HG03025 (cell line): ENCODE data around the gene RELN.

Experiments used
- ATAC-seq: cut with Tn5 transposase; IDR thresholded peaks from one replicate; pipeline ENCODE4 v1.9.1; 2021; ENCODE audit warnings: mild to moderate bottlenecking, moderate library complexity; ENCODE audit not compliant: unreplicated experiment, low FRiP score

Gene RELN

DNA sequence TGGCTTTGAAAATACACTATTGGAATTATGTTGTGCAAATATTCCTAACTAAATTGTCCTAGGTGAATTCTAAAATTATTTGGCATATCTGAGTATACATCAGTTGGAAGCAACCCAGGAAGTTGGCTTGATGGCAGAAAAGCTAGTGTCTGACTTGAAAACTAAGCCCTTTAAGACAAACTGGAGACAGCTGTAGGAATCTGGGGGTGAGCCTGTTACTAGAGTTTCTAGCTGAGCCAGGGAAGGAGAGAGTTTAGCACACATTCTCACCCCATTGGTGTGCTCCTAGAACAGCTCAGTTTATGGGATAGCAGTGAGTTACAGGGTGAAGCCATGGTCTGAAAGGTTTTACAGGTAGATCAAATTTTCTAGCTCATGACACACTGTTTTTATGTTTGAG, 333.2 kb downstream of the RELN start:
- ATAC-seq, result no peak

DNA sequence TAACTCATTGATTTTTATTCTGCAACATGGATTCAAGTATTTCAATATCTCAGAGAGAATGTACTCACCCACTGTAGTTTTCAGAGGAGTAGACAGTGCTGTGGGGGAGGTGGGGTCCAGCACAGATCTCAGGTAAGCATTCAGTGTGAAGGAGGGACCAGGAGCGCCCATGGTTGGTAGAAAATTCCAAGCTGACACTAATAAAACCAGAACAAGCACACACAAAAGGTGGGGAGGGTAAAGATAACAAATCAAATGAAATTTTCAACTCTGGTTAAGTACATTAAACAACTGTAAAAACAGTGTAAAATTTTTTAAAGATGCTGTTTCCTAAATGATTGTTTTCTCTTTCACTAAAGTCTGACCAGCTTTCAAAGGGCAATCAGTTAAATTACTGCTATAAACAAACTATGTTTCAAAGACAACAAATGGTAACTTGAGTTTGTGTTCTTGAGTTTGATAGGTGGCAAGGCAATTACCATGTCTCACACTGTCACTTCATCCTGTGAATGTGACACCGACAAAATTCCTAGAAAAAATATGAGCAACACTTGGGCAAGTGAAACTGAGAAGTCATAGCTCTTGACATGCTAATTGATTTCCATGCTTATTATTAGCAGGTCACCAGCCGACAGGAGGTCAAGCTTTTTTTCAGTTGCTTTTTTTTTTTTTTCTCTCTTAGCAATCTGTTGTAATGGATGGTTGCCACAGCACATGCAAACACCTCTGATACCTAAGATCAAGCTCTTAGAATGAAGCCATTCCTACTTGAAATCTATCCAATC, 337.7 kb downstream of the RELN start:
- no peak for ATAC-seq

DNA sequence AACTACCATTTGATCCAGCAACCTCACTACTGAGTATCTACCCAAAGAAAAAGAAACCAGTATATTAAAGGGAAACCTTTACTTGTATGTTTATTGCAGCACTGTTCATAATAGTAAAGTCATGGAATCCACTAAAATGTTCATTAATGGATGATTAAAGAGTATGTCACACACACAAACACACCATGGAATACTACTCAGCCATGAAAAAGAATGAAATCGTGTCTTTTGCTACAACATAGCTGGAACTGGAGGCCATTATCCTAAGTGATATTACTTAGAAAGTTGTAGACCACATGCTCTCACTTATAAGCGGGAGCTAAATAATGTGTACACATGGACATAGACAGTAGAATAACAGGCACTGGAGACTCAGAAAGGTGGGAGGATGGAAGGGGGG, 340.4 kb downstream of the RELN start:
- ATAC-seq, result no peak

DNA sequence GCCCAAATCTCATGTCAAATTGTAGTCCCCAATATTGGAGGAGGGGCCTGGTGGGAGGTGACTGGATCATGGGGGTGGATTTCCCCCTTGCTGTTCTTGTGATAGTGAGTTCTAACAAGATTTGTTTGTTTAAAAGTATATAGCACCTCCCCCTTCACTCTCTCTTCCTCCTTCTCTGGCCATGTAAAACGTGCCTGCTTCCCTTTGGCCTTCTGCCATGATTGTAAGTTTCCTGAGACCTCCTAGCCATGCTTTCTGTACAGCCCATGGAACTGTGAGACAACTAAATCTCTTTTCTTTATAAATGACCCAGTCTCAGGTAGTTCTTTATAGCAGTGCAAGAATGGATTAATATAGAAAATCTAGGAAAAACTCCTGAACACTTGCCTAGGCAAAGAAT, 341.3 kb downstream of the RELN start:
- ATAC-seq, result no peak

DNA sequence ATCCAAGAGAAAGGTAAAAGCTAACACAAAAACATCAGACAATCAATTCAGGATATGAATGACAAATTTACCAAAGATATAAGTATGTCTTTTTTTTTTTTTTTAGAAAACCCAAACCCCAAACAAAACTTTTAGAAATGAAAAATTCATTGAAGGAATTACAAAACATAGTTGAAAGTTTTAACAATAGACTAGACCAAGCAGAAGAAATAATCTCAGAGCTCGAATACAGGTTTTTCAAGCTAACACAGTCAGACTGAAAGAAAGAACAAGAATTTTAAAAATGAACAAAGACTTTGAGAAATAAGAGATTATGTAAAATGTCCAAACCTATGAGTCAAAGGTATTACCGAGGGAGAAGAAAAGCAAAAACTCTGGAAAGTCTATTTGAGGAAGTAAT, 345.1 kb downstream of the RELN start:
- ATAC-seq, result no peak

DNA sequence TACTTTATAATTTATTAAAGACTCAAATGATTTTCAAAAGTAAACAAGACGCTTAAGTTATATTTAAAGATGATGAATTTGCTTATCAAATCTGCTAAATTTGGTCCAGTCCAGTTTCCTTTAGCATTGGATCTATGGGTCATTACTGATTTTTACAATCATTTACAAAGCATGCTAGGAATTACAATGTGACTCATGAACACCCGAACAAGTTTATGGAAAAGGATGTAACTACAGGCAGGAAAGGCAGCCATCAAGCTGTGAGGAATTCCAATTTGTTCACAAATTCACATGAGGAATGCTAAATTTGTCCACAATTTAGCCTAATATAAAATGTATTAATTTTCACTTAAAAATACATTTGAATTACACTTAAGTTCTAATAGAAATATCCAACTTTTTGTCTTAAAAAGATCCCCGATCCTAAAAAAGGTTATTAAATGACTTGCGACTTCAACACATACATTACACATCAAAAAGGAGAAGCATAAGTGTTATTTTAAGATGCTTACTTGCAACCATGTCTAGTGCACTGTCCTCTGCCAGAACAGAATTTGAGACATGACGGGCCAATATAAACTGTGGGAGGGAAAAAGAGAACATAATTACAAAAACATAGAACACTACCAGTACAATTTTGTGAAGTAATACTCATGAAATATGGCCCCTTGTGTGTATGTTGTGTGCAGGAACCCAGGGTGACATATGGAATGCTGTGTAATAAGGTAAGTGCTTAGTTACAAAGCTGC, 349.3 kb downstream of the RELN start:
- no peak for ATAC-seq

DNA sequence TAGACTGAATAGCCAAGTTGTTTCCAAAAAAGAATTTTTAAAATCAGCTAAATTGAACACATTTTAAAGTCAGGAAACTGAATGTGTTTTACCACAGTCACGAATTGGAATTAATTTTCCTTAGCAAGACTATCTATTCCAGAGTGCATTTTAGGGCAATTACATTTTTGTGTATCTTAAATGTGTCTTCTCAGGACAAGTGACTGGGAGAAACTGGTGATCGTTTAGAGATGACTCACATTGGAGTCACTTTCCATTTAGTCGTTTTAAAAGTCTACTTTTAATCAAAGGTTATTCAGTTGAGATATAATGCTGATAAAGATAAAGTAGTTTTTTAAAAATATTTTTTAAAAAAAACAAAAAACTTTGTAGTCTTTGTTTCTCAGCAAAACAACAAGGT, 351.7 kb downstream of the RELN start:
- no peak for ATAC-seq

DNA sequence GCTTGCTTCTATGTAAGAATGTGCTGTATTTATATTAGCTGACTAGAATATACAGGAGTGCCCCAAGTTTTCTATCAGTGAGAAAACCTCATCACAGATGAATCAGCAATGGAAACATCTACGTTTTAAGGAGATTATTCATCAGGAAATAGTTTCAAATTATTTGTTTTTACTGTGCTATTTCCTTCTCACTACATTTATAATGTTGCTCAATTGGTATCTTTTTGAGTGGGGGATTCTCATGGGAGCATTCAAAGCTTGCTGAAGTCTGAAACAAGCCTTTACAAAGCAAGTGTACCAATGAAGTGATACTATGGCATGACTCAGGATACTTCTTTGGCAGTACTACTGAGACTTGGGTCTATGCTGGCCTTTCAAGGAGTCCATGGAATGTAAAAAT, 352.4 kb downstream of the RELN start:
- no peak for ATAC-seq

DNA sequence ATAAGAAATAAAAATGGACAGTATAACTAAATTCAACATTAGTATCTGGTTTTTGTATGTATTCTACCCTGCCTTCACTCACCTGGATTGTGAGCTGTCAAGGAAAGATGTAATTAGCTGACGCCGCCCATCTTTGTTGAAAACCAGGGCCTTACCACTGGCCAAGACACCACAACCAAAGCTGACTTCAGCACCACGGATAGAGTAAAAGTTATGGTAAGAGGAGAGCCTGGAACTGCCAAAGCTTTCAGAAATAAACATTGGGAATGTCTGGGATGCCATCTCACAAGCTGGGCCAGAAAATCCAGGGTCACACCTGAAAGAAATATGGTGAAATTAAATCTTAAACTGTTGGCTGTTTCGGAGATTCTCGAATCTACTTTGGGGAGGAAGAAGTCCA, 353.3 kb downstream of the RELN start:
- ATAC-seq, result no peak

DNA sequence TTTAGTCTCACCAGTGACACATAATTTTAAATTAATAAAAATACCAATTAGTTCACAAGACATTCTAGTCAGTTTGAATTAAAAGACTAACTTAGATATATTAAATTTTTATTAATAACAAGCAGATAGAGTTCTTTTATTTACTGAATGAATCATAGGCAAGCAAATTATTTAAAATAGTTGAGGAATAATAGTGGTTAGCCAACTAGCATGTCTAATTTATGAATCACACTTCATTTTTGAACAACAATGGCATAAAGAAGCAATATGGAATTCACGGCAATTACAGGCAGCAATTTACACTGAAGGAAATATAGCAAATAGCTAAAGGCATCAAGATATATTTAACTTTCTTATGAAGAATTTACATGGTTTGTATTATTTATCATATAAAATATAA, 356.5 kb downstream of the RELN start:
- no peak for ATAC-seq

DNA sequence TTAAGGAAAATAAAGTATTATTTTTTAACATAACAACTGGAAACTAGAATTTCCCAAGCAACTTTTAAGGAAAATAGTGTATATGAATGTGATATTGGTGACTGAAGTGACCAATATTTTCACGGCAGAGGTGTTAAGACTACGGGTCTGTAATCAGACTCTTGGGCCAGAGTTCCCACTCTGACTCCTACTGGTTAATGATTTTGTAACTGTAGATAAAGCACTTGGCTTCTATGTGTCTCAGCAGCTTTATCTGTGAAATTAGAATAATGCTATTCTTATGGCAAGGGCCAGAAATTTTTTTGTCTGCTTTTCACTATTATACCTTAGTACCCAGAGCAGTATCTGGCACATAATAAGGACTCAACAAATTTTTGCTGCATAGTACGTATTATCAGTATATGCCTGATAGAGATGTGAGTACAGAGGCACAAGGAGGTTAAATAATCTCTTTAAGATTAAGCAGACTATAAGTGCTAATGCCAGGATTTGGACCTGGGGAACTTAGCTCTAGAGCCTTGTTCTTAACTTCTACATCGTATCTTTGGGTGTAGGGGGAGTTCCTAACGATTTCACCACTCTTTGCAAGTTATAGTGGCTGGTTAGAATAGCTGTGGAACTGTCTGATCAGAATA, 357.3 kb downstream of the RELN start:
- no peak for ATAC-seq

DNA sequence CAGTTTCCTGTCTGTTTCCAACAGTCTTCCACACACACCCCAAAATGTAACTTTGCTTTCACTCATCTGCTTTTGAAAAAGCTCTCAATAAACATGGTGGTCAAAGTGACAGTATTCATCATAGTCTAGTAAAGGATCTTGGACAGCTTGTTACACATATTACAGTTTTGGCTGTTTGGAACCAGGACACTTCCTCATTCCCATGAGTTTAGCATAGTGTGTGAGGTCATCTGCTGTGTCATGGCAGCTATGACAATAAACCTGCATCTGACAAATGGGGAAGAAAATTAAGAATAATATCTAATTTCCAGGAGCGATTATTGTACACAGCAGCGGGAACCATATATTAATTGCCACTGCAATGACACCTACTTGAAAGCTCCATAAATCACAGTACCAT, 359.1 kb downstream of the RELN start:
- no peak for ATAC-seq

DNA sequence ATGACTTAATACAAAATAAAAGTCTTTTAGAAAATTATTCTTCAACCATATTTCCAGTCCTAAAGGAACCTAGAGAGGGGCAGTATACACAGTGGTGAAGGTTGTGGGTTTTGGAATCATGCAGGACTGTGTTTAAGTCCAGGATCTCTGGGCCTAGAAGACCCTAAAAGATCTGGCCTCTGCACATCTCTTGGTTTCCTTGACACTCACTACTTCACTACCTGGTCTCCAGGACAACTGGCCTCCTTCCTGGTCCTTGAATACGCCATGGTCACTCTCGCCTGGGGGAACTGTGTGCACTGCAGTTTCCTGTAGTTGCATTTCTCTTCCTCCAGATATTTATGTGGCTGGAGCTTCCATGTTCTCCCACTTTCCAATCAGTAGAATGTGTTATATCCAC, 360.7 kb downstream of the RELN start:
- ATAC-seq, result no peak

DNA sequence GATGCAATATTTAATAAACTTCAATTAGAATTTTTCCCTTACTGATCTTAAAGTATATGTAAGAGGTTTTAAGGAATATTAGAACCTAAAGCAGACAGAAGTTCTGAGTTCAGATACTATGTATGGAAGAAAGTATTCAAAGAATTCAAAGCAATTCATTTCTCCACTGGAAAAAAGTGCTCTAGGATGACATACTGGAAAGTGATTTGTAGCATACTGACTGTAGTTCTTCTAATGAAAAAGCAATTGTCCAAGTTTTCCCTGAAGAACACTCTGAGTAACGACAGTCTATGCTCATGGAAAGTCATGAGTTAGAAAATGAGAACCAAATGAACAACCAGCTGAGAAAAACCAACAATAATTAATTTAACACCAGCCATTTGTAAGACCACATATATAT, 362.7 kb downstream of the RELN start:
- no peak for ATAC-seq

DNA sequence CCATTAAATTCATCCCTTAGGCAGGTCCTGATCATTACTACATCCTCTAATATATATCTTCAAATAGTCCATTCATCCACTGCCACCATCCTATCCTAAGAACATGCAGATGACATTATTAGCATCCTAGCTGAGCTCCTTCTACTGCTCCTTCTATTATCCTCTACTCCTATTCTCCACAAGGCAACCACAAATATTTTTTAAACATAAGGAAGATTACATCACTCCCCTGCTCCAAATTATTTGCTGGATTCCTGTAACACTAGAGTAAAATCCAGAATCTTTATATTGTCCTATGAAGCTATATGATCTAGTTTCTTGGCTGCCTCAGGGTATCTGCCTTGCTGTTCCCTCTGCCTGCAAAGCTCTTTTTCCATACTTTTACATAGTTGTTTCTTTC, 367.2 kb downstream of the RELN start:
- no peak for ATAC-seq

DNA sequence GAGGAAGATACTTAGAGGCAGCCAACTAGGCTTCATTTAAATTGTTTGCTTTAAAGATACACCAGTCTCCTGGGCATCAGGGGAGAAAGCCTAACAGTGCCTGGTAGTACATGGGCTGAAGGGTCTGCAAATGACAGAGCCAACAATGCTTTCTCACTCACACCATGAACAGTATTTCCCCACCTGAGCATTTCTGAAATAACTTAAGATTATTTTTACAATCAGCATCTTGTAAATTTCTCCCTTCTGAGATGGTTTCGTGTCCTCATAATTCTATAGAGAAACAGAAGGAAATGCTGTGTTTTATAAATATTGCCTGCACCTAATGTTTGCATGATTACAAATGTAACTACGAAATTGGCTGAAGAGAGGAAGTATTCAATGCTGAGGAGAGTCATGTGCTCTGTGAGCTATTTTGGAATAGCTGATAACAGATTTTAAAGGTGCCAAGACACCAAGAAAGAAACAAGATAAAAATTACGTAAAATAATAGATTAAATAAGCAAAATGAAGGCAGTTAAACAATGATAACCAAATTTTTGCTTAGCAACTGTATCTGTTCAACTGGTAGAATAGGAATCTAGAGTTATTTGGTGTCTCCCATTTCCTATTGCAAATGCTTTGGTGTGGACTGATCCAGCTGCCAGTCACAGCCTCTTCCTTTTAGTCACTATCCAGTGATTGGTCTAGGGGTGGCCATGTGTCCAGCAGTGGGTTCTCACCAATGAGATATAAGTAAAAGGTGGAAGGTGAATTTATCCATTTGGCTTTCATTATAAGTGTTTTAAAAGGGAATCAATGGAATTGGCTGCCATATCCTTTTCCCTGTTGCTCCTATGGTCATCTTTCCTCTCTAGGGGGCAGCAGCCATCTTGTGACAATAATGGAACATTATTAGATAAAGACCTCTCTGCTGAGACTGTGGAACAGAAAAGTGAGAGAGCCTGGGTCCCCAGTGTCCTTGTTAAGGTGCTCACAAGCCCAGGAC, 375.5 kb downstream of the RELN start:
- no peak for ATAC-seq

DNA sequence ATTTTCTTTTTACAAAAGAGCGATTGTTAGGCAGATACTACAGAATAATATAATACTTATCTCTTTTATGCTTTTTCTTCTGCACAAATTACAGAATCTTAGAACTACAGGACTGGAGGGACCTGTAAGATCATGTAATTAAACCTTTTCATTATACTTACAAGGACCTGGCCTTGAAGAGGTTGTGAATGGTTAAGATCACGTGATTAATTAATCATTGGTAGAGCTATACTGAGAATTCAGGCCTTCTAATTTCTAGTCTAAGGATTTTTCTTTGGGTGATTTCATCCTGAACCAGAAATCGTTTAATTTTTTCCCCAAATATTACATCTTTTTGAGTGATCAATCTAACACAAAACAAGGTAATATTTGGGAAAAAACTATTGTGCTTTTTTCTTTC, 379.7 kb downstream of the RELN start:
- ATAC-seq, result no peak

DNA sequence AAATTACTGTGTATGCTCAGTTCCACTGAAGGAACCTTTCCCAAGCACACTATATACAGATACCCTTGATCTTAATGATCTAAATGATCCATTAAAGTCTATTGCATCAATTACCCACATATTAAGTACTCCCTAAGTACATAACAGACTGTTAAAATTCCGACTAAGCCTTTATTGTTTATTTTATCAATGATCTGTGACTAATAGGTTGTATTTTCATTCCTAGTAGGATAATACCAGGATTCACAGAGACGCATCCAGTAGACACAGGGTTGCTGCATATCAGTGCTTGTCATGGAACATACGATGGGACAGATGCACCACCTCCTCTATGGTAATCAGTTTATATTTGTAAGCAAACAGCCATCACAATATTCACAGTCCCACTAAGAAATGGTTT, 383.8 kb downstream of the RELN start:
- no peak for ATAC-seq

DNA sequence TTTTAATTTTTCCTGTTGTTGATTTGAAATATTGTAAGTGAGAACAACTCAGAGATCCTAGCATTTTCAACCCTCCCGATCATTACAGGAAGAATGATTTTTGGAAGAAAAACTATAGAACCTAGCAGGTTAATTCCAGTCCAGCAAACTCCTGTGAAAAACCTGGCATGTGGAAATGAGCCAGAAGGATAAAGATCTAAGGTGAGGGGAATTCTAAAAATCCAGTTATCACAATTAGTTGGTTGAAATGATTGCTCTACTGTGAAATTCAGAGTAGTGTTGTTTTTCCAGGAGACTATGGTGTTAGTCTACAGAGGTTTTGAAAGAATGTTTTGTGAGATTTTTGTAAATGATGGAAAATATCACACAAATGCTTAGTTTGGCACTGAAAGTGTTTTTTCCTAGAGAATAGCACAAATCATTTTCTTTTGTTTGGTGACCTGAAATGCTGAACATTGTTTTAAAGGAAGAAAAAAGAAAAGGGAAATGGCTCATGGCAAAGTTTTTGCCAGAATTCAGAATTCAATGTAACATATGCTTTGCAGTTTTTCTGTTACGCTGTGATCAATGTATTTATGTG, 391.0 kb downstream of the RELN start:
- ATAC-seq, result no peak

DNA sequence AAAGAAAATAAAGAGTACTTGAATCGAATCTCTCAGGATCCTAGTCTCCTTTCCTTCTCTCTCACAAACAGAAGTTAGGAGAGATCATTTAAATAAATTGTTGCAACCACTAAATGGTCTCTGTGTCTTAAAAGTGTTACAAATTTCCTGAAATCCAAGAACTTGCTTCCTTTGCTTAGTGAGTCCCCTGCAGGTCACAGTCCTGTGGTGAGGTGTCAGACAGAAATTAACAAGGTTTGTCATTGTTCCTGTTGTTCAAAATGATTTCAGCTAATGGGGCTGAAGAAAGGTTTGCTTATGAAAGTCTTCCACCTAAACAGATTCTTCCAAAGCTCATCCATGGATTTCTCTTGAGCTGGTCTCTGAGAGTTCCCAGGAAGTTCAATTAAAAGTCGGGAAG, 391.9 kb downstream of the RELN start:
- no peak for ATAC-seq
